Suppressor macrophage treated with lipopolysaccharide for 1 hour (primary cell): ENCODE data around the gene GRAMD2B.

ENCODE experiments used
- DNase-seq, 3 donors: peaks; one replicate each; pipeline ENCODE4 v3.0.0-alpha.2; 2020 to 2022

GRAMD2B gene

GRCh38 chr5:126481243-126481642 is 58.0 kb downstream of the GRAMD2B start:
- no peak for DNase-seq

- no peak for DNase-seq
These were observed 59.4 kb downstream of the GRAMD2B start for GRCh38 chr5:126482591-126482990.

DNA sequence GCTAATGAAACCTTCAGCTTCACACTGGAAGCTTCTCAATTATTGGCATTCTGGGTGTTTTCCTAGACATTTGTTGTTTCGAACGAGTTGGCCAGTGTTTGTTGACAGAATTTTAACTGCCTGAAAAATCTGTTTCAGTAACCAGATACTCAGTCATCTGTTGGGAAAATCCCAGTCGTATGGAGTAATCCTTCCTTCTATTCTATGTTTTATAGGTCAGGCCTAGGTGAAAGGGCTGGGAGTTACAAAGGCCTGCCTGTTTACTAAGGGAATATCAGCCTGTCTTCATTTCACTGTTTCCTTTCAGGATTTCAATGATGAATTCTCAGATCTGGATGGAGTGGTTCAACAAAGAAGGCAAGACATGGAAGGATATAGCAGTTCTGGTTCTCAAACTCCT is 59.9 kb downstream of the GRAMD2B start:
- peak; percentile 4 to 20 (median 11) for DNase-seq

DNA sequence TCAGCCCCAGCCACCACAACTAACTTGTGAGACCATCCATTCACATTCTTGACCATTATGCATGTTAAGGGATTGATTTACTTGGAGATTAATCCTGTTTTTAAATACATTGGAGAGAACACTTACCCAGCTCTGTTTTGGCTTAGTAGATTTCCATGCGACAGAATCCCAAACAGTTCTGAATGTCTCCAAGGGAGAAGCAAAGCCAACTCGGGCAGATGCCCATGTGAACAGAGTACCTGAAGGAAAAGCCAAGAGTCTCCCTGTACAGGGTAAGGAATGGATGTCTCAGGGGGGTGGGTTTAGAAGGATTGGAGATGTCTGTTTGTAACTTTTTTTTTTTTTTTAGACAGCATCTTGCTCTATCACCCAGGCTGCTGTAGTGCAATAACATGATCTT is 61.0 kb downstream of the GRAMD2B start:
- no peak for DNase-seq

- no peak for DNase-seq
These were observed 63.1 kb downstream of the GRAMD2B start for GRCh38 chr5:126486332-126486731.

GRCh38 chr5:126487596-126487995 is 64.4 kb downstream of the GRAMD2B start:
- DNase-seq: no peak

- DNase-seq: no peak
These were observed 65.3 kb downstream of the GRAMD2B start for GRCh38 chr5:126488443-126489065.

- peak; percentile 23 to 34 (median 27) for DNase-seq
These were observed 67.1 kb downstream of the GRAMD2B start for GRCh38 chr5:126490167-126490940.

DNA sequence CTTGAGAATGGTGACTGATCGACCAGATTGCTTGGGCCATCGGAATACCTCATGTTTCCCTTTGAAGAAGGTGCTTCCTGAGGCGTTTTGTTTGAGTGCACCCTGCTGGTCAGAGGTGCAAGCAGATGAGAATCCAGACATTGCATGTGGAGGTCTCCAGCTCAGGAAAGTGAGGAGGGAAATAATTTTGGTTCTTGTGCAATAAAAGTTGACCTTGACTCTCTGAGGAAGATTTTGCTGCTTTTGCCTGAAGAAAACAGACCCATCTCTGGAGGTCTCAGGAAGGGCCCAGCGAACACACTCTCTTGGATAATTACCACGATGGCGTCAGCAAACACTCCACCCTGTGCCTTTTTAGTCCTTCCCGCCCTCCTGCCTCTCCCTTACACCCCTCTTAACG is 69.7 kb downstream of the GRAMD2B start:
- no peak for DNase-seq

DNA sequence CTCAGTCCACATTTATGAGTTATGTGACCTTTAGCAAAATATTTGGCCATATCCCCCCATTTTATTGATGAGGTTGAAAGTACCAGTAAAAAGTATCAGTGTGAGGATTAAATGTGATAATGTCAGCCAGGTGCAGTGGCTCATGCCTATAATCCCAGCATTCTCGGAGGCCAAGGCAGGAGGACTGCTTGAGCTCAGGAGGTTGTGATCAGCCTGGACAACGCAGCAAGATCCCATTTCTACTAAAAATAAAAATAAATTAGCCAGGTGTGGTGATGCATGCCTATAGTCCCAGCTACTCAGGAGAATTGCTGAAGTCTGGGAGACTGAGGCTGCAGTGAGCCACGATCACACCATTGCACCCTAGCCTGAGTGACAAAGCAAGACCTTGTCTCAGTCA is 71.2 kb downstream of the GRAMD2B start:
- DNase-seq: no peak

GRCh38 chr5:126497506-126497905 is 74.3 kb downstream of the GRAMD2B start:
- no peak for DNase-seq

- no peak for DNase-seq
These were observed 76.1 kb downstream of the GRAMD2B start for GRCh38 chr5:126499278-126499677.

DNA sequence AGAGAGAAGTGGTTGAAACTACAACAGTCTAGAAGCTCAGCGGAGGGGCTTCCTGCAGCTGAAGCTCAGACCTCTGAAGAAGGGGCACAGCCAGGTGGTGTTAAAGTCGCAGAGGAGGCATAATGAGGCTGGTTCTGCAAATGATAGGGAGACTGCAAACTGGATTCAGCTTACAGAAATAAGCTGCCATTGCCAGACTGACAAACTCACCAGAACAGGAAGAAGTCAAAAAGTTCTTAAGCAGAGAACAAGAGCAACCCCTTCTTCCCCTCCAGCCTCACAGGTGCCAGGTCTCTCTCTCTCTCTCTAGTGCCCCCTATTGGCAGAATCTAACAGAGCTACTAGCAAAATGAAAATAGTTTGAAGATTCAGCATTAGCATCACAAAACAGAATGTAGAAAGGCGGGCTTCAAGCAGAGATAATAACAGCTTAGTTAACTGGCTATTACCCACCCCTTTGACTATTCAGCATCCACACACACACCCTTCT is 76.7 kb downstream of the GRAMD2B start:
- DNase-seq: peak; percentile 42 to 50 (median 43)

DNA sequence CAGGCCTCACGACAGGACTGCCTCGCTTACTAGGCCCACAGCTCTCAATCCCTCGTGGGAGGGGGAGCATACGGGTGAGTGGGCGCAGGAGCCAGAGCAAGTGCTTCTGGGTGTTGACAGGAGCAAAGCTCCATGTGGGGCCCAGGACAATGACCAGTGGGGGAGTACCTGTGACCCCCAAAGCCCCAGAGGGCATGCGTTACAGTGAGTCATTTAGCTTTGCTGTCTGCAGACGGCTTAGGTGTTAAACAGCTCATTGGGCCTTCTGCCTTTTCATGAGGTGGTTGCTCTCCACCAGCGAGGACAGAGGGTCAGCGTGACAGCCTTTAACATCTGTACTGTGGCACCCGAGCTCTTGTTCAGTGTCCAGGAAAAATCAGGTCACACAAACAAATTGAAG is 78.2 kb downstream of the GRAMD2B start:
- no peak for DNase-seq

DNA sequence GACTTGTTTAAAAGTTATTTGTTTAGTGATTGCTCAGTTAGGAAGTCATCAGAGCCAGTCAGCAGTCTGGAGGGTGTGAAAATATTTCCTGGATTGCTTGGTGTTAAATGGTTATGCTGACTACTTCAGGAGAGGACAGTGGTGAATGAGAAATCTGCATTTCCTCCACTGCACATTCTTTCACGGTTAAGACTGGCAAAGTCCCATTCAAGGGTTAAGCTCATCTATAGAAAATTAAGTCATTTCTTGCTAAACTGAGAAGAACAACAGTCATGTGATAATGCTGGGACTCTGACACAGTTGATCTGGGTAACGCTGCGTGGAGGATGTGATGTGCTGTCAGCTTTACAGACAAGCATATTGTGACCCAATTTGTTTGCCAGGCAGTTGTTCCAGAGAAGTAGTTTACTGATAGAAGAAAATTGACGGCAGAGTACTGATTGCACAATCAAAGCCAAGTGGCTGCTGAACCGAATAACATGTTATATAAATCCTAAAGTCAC is 80.4 kb downstream of the GRAMD2B start:
- DNase-seq: peak; percentile 17 to 35 (median 21)

DNA sequence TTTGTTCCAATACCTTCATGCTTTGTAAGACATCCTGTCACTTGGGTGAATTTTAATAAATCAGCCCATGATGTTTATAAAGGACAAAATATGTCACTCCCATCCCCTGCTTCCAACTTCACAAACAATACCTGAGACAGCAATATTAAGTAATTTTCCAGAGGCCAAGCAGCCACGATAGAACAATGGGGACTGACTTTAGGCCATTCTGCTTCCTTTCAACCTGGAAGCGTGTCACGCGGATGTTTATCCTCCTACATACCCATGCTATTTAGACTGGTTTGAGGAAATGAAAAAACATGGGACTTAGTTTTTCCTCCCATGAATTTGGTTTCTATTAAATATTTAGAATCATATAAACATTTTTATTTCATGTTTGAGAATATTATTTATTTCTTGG is 82.9 kb downstream of the GRAMD2B start:
- DNase-seq: no peak

- no peak for DNase-seq
These were observed 85.2 kb downstream of the GRAMD2B start for GRCh38 chr5:126508251-126508961.

DNA sequence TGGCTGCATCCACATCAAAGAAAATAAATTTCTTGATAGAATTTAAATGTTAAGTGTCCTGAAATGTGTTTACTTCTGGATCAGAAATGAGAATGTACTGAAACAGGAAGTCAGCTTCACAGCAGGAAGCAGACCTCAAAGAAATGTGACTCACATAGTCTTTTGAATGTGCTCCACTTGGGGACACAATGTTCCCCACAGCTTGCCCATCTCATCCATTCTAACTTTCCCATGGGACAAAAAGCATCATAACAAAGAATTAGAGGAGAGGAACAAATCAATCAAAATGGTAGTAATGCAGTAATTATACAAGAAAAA is 85.7 kb downstream of the GRAMD2B start:
- peak; percentile 38 to 54 (median 52) for DNase-seq

DNA sequence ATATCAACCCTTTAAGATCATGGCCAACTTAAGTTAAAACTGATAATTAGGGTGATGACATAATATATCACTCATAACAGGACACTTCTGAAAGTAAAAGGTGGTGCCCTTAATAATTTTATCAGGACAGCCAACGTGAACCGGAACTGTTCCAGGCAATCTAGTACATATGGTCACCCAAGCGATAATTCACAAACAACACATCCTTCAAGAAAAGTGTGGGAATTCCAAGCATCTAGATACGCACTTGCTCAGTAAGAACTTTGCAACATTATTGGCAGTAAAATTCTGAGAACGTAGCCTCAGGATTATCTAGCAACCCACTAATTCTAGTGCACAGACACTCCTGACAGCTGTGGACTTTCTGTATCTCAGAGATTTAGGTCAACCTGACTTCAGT is 86.1 kb downstream of the GRAMD2B start:
- DNase-seq: no peak

DNA sequence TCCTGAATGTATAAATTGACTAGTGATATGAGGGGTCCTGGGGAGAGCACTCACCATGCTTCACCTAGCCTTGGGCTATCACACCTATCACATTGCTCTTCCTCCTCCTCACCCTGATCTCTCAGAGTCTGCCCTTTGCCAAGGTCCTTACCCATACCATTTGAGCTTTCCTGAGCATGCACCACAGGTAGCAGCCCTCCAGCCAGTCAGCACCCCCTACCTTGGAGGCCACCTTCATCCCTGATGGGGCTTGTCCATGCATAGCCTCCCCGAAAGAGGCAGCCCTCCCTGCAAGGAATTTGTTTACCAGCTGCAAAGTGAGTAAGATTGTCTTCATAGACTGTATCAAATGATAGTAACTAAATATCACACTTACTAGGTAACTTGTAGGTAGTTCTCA is 88.8 kb downstream of the GRAMD2B start:
- DNase-seq: no peak

DNA sequence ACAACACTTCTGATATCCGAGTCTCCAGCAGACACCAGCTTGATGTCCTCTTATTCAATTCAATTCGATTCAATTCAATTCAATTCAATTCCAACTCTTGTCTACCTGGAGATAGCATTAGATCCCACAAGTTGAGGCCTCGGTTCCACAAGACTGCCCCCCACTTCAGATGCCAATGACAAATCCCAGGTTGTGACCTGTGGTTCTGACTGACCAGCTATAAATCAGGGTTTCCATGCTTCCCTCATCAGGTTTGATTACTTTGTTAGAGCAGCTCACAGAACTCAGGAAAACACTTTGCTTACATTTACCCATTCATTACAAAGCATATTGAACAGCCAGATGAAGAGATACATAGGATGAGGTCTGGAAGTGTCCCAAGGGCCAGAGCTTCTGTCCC is 89.2 kb downstream of the GRAMD2B start:
- no peak for DNase-seq

- DNase-seq: no peak
These were observed 90.1 kb downstream of the GRAMD2B start for GRCh38 chr5:126513302-126513701.

DNA sequence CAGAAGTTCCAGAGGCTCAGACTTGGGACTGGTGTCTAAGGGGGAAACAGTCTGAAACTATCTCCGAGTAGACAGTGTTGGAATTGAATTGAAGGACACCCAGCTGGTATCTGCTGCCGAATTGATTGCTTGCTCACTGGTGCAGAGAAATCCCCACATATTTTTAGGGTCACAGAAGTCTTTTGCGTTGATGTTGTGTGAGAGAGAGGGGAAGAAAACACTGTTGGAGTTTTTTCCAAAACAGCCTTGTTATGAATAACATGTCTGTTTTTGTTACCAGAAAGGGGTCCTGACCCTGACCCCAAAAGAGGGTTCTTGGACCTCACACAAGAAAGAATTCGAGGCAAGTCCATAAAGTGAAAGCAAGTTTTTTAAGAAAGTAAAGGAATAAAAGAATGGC is 90.5 kb downstream of the GRAMD2B start:
- DNase-seq: no peak

DNA sequence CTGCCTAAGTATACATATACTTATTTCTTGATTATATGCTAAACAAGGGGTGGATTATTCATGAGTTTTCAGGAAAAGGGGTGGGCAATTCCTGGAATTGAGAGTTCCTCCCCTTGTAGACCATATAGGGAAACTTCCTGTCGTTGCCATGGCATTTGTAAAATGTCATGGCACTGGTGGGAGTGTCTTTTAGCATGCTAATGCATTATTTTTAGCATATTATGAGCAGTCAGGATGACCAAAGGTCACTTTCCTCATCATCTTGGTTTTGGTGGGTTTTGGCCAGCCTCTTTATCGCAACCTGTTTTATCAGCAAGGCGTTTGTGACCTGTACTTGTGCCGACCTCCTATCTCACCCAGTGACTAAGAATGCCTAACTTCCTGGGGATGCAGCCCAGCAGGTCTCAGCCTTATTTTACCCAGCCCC is 90.9 kb downstream of the GRAMD2B start:
- DNase-seq: no peak
